Skin epidermis (tissue), 12 donors: ENCODE measurements around the gene PM20D2.
"Not testable (repeated sequence)": the region's sequence is repeated elsewhere in the genome, so short reads cannot be mapped to it uniquely, and the experiment has no call there.

Experiments
- H3K27ac ChIP-seq, 21 experiments: fragments of 200-600 bp; sonication (generic) in 11 of 21; one replicate each; pipeline ENCODE4 v1.5.0; 2020; ENCODE audit warnings: mild to moderate bottlenecking in 3 of 21, inconsistent platforms in 2 of 21, moderate library complexity in 2 of 21
- H3K4me3 ChIP-seq, 7 experiments: fragments of 200-600 bp; sonication (generic) in 2 of 7; one replicate each; pipeline ENCODE4 v1.5.0; 2020; ENCODE audit warnings: inconsistent platforms in 2 of 7, mild to moderate bottlenecking in 2 of 7, moderate library complexity in 1 of 7

The PM20D2 gene

GRCh38 chr6:89145956-89146717 is at the start of gene PM20D2:
TSS of gene PM20D2 (plus strand) at chr6:89146055. CDS start at chr6:89146145, 90 bp downstream.
- Histone ChIP-seq H3K27ac (peak within 1 kb of the TSS; percentile 40 to 93 (median 84)), H3K4me3 (peak within 1 kb of the TSS; percentile 54 to 90 (median 63))

GRCh38 chr6:89098461-89098860 is 47.4 kb upstream of the PM20D2 start:
- no peak overlapping the region for H3K4me3 ChIP-seq
- no peak overlapping the region for H3K27ac ChIP-seq

- Histone ChIP-seq H3K27ac (no peak overlapping the region), H3K4me3 (no peak overlapping the region)
These were observed 45.7 kb upstream of the PM20D2 start for GRCh38 chr6:89100114-89100513.

GRCh38 chr6:89110284-89110683 is 35.6 kb upstream of the PM20D2 start:
- H3K27ac ChIP-seq, result no peak overlapping the region

GRCh38 chr6:89111933-89112332 is 33.9 kb upstream of the PM20D2 start:
- Histone ChIP-seq H3K27ac (no peak overlapping the region), H3K4me3 (no peak overlapping the region)

More at GRCh38 chr6:89110284-89110683, 35.6 kb upstream of the PM20D2 start:
- no peak overlapping the region for H3K4me3 ChIP-seq

- Histone ChIP-seq H3K27ac (peak overlapping the region in 1 of 21 experiments; percentile 68), H3K4me3 (peak overlapping the region in 4 of 7 experiments; percentile 54 to 71 (median 67))
These were observed 29.2 kb upstream of the PM20D2 start for GRCh38 chr6:89116702-89117101.

- Histone ChIP-seq H3K27ac (peak within 1 kb of the TSS in 11 of 21 experiments; percentile 0 to 82 (median 64)), H3K4me3 (peak within 1 kb of the TSS; percentile 50 to 71 (median 59))
These were observed 28.4 kb upstream of the PM20D2 start, which contains the start of gene SRSF12 for GRCh38 chr6:89117211-89118108. TSS of gene SRSF12 (minus strand) at chr6:89118071. CDS start at chr6:89117887, 184 bp downstream.

- no peak overlapping the region for H3K27ac ChIP-seq
- no peak overlapping the region for H3K4me3 ChIP-seq
These were observed 26.9 kb upstream of the PM20D2 start for GRCh38 chr6:89118931-89119330.

GRCh38 chr6:89120371-89120770 is 25.5 kb upstream of the PM20D2 start:
- H3K27ac ChIP-seq, result no peak overlapping the region
- H3K4me3 ChIP-seq, result no peak overlapping the region

- no peak overlapping the region for H3K4me3 ChIP-seq
- H3K27ac ChIP-seq, result no peak overlapping the region
These were observed 23.9 kb upstream of the PM20D2 start for GRCh38 chr6:89121934-89122333.

GRCh38 chr6:89122625-89123024 is 23.2 kb upstream of the PM20D2 start:
- Histone ChIP-seq H3K27ac (no peak overlapping the region), H3K4me3 (no peak overlapping the region)

GRCh38 chr6:89128256-89128671 is 17.6 kb upstream of the PM20D2 start:
- not testable (repeated sequence) for H3K27ac ChIP-seq

GRCh38 chr6:89131599-89131998 is 14.3 kb upstream of the PM20D2 start:
- Histone ChIP-seq H3K27ac (no peak overlapping the region), H3K4me3 (no peak overlapping the region)

More at GRCh38 chr6:89128256-89128671, 17.6 kb upstream of the PM20D2 start:
- H3K4me3 ChIP-seq, result not testable (repeated sequence)

- no peak overlapping the region for H3K4me3 ChIP-seq
- H3K27ac ChIP-seq, result no peak overlapping the region
These were observed 13.8 kb upstream of the PM20D2 start for GRCh38 chr6:89132057-89132456.

- H3K27ac ChIP-seq, result no peak overlapping the region
- no peak overlapping the region for H3K4me3 ChIP-seq
These were observed 11.9 kb upstream of the PM20D2 start for GRCh38 chr6:89133981-89134380.

- no peak overlapping the region for H3K27ac ChIP-seq
- no peak overlapping the region for H3K4me3 ChIP-seq
These were observed 11.1 kb upstream of the PM20D2 start for GRCh38 chr6:89134723-89135122.

GRCh38 chr6:89138173-89138572 is 7.7 kb upstream of the PM20D2 start:
- no peak overlapping the region for H3K27ac ChIP-seq
- H3K4me3 ChIP-seq, result no peak overlapping the region

GRCh38 chr6:89139509-89140346 is 6.1 kb upstream of the PM20D2 start:
- H3K27ac ChIP-seq, result no peak overlapping the region
- H3K4me3 ChIP-seq, result no peak overlapping the region

- no peak overlapping the region for H3K4me3 ChIP-seq
- H3K27ac ChIP-seq, result no peak overlapping the region
These were observed 5.3 kb upstream of the PM20D2 start for GRCh38 chr6:89140347-89141156.
